ENCODE results near the gene MSANTD2. TPM values are rescaled to one million over a fixed set of nuclear protein-coding genes. Genes with fewer than 3 reads are reported as not detected.
A peak's percentile ranks its signal among the peaks of the same experiment; 100 is the strongest.

Gene MSANTD2
- total and polyA plus RNA-seq, 2 of the 4 experiments (the other 2 are of a cell fraction) = 5.0 to 6.0 TPM

DNA sequence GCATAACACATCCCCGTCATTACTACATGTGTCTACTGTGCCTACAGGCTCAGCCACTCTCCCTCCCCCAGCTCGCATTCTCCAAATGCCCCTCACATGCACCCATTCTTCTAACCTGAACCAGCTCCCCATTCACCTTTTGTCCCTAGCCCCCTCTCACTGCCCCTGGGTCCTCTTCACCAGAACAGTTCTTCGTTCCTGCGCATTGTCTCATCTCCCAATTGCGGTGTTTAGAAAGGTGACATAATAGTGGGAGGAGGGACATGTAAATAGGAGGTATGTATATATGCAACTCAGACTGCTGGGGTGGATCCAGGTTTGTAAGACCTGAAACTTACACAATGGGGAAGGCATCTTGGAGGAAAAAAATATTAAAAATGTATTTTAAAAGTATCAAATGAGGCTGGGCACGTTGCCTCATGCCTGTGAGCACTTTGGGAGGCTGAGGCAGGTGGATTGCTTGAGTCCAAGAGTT is 43.4 kb downstream of the MSANTD2 start:
- intact Hi-C loops (cut with micrococcal nuclease) (no loop called here), dilution Hi-C loops (cut with HindIII; ENCODE audit: low sequenced_read_pairs, unreplicated experiment) (no loop called here), in situ Hi-C loops (cut with MboI; ENCODE audit: low sequenced_read_pairs) (no loop called here)
- Histone ChIP-seq H4K5ac (ENCODE audit: low read depth, low read length) (no peak overlapping the region), H2BK120ac (ENCODE audit: low read depth, low read length) (no peak overlapping the region), H4K20me1 (ENCODE audit: insufficient read depth, low read length) (no peaks in the 10 kb centered on the region), H2AK5ac (ENCODE audit: low read depth, low read length) (peak overlapping the region; percentile 24; the same call in 1 of the 2 replicates), H3K23ac (ENCODE audit: low read depth, low read length) (no peak overlapping the region), H3K9me1 (ENCODE audit: insufficient read depth, low read length) (peaks cover 12% of the 10 kb centered on the region), H2AK9ac (replicated peaks; ENCODE audit: low read depth, low read length, poor library complexity) (no peak overlapping the region), H3K27ac (ENCODE audit: insufficient read depth, low read length) (no peak overlapping the region), H3K9ac (ENCODE audit: low read depth, low read length) (no peak overlapping the region), H2BK15ac (ENCODE audit: low read depth, low read length) (no peak overlapping the region), H4K91ac (ENCODE audit: insufficient read depth, low read depth, low read length) (no peak overlapping the region), H2BK5ac (ENCODE audit: low read depth, low read length, poor library complexity, severe bottlenecking) (no peak overlapping the region), H3K9me3 (ENCODE audit: control insufficient read depth, insufficient read depth, low read length) (no peaks in the 10 kb centered on the region), H3K56ac (ENCODE audit: extremely low read depth, insufficient read depth, low read length) (no peak overlapping the region), H3K18ac (ENCODE audit: low read depth, low read length) (no peak overlapping the region), H3K4me2 (ENCODE audit: low read depth, low read length) (no peak overlapping the region), H3K4ac (ENCODE audit: low read depth, low read length) (no peak overlapping the region), H4K8ac (ENCODE audit: low read depth in 2 of 2, low read length in 2 of 2) (no peak overlapping the region), H2AFZ (replicated peaks; ENCODE audit: low read length, poor library complexity) (no peak overlapping the region), H3K27me3 (ENCODE audit: control insufficient read depth, insufficient read depth, low read length) (peaks cover 10% of the 10 kb centered on the region; the same call in 1 of the 2 replicates), H3K4me3 (ENCODE audit: insufficient read depth, low read depth, low read length) (no peak overlapping the region), H3K14ac (replicated peaks; ENCODE audit: low read depth, low read length) (no peak overlapping the region), H3K4me1 (ENCODE audit: control insufficient read depth, insufficient read depth, low read length) (peaks cover 4% of the 10 kb centered on the region; the same call in 1 of the 2 replicates), H2BK20ac (ENCODE audit: low read depth, low read length) (no peak overlapping the region), H3K79me1 (ENCODE audit: low read depth in 1 of 2, low read length in 2 of 2) (no peaks in the 10 kb centered on the region), H3K36me3 (ENCODE audit: control insufficient read depth, insufficient read depth, low read length) (no peaks in the 10 kb centered on the region)
- TF ChIP-seq CEBPB (IDR thresholded peaks at IDR 0.05; ENCODE audit: low read depth, low read length) = no peak
- no peak for TF ChIP-seq MXI1 (IDR thresholded peaks at IDR 0.05; ENCODE audit: borderline replicate concordance, low read depth, low read length)
- no peak for TF ChIP-seq BHLHE40 (IDR thresholded peaks at IDR 0.05; ENCODE audit: low read depth, low read length)
- no peak for TF ChIP-seq SMC3 (IDR thresholded peaks at IDR 0.05; ENCODE audit: low read depth, low read length)
- no peak for TF ChIP-seq FOS (IDR thresholded peaks at IDR 0.05; ENCODE audit: low read depth, low read length)
- no peak for TF ChIP-seq CHD1 (IDR thresholded peaks at IDR 0.05; ENCODE audit: low read depth, low read length)
- TF ChIP-seq, protein P1, sequence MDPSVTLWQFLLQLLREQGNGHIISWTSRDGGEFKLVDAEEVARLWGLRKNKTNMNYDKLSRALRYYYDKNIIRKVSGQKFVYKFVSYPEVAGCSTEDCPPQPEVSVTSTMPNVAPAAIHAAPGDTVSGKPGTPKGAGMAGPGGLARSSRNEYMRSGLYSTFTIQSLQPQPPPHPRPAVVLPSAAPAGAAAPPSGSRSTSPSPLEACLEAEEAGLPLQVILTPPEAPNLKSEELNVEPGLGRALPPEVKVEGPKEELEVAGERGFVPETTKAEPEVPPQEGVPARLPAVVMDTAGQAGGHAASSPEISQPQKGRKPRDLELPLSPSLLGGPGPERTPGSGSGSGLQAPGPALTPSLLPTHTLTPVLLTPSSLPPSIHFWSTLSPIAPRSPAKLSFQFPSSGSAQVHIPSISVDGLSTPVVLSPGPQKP (IDR thresholded peaks at IDR 0.05; ENCODE audit: borderline replicate concordance, low read depth, low read length) = no peak
- TF ChIP-seq MAFK (IDR thresholded peaks at IDR 0.05; ENCODE audit: low read depth, low read length) = no peak
- TF ChIP-seq, protein P2, sequence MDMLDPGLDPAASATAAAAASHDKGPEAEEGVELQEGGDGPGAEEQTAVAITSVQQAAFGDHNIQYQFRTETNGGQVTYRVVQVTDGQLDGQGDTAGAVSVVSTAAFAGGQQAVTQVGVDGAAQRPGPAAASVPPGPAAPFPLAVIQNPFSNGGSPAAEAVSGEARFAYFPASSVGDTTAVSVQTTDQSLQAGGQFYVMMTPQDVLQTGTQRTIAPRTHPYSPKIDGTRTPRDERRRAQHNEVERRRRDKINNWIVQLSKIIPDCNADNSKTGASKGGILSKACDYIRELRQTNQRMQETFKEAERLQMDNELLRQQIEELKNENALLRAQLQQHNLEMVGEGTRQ (IDR thresholded peaks at IDR 0.05; ENCODE audit: low read depth, low read length) = no peak
- TF ChIP-seq NFE2L2 (IDR thresholded peaks at IDR 0.05; ENCODE audit: low read depth, low read length) = no peak
- no peak for TF ChIP-seq RFX5 (IDR thresholded peaks at IDR 0.05; ENCODE audit: low read depth, low read length)
- no peak for TF ChIP-seq MAZ (IDR thresholded peaks at IDR 0.05; ENCODE audit: borderline replicate concordance, low read depth, low read length)
- no peak for TF ChIP-seq RAD21 (IDR thresholded peaks at IDR 0.05; ENCODE audit: low read length)
- DNase-seq (no peak), ATAC-seq (ENCODE audit: low read depth) (no peak)
- ChIA-PET POLR2A (ENCODE audit: unreplicated experiment) (no interaction called here), CTCF (interaction anchor here (1.8 kb wide), 1 partner anchor 10 kb away, joined by 5 read pairs; no protein-coding TSS in a partner anchor)
- BruUV-seq (replicated peaks) = no TSS peak
- WGBS, 2 experiments (ENCODE audit: extremely low coverage in 2 of 2, insufficient read length in 1 of 2) = no CpG with 5 or more reads among the region's 6 CpGs
